GM20000 (cell line): Measurements from ENCODE around the gene PGBD1.

Experiments
- DNase-seq: peaks from one replicate; pipeline ENCODE4 v3.0.0; 2012; ENCODE audit warnings: low spot score
- TF ChIP-seq, protein P1 (sequence below): IDR thresholded peaks from 2 replicates; pipeline ENCODE4 v1.5.1; 2012; ENCODE audit warnings: mild to moderate bottlenecking, control low read depth; ENCODE audit errors: extremely low read depth, missing control alignments

Gene PGBD1, protein sequence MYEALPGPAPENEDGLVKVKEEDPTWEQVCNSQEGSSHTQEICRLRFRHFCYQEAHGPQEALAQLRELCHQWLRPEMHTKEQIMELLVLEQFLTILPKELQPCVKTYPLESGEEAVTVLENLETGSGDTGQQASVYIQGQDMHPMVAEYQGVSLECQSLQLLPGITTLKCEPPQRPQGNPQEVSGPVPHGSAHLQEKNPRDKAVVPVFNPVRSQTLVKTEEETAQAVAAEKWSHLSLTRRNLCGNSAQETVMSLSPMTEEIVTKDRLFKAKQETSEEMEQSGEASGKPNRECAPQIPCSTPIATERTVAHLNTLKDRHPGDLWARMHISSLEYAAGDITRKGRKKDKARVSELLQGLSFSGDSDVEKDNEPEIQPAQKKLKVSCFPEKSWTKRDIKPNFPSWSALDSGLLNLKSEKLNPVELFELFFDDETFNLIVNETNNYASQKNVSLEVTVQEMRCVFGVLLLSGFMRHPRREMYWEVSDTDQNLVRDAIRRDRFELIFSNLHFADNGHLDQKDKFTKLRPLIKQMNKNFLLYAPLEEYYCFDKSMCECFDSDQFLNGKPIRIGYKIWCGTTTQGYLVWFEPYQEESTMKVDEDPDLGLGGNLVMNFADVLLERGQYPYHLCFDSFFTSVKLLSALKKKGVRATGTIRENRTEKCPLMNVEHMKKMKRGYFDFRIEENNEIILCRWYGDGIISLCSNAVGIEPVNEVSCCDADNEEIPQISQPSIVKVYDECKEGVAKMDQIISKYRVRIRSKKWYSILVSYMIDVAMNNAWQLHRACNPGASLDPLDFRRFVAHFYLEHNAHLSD

DNA sequence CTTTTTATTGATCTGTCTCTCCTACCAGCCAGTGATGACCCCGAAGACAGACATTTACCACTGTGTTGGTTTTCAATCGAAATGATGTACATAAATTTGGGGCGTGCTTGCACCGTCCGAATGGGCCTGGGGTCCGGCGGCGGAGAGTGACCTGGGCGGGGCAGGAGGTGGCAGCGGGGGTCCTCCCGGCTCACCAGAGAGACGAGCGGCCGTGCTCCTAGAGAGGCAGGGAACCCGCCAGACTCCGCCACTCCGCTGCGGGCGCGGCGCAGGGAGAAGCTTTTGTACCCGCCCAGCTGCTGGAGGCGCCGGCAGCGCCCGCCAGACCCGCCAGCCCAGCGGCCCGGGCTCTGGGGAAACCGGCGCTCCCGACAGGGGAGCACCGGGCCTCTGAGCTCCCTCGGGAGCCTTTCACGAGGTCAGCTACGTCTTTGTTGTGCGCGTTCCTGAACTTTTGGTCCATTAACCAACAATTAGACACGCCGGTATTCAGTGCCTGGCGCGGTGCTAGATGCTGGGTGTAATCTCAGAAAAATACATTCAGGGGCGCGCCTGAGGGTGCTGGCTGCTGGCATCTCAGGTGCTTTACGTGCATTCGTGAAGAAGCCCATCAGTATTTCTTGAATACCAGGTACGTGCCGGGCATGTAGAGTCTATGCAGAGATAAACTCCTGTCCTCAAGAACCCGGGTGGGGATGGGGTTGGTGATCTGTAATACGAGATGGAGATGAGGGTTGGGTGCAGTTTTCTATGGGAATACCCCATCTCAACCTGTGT lies at the start of gene PGBD1:
PGBD1 (plus strand) TSS at position 285 of the 777 bp plus-strand sequence. CDS start 2,242 bp downstream, outside the sequence.
- TF ChIP-seq, protein P1, sequence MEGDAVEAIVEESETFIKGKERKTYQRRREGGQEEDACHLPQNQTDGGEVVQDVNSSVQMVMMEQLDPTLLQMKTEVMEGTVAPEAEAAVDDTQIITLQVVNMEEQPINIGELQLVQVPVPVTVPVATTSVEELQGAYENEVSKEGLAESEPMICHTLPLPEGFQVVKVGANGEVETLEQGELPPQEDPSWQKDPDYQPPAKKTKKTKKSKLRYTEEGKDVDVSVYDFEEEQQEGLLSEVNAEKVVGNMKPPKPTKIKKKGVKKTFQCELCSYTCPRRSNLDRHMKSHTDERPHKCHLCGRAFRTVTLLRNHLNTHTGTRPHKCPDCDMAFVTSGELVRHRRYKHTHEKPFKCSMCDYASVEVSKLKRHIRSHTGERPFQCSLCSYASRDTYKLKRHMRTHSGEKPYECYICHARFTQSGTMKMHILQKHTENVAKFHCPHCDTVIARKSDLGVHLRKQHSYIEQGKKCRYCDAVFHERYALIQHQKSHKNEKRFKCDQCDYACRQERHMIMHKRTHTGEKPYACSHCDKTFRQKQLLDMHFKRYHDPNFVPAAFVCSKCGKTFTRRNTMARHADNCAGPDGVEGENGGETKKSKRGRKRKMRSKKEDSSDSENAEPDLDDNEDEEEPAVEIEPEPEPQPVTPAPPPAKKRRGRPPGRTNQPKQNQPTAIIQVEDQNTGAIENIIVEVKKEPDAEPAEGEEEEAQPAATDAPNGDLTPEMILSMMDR: no peak
- peak; percentile 70 for DNase-seq

DNA sequence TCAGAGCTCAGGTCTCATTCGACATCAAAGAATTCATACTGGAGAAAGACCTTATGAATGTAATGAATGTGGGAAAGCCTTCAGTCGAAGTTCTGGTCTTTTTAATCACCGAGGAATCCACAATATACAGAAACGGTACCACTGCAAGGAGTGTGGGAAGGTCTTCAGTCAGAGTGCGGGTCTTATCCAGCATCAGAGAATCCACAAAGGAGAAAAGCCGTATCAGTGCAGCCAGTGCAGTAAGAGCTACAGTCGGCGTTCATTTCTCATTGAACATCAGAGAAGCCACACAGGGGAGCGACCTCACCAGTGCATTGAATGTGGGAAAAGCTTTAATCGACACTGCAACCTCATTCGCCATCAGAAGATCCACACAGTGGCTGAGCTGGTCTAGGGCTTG lies 48.6 kb upstream of the PGBD1 start:
- no peak for DNase-seq

DNA sequence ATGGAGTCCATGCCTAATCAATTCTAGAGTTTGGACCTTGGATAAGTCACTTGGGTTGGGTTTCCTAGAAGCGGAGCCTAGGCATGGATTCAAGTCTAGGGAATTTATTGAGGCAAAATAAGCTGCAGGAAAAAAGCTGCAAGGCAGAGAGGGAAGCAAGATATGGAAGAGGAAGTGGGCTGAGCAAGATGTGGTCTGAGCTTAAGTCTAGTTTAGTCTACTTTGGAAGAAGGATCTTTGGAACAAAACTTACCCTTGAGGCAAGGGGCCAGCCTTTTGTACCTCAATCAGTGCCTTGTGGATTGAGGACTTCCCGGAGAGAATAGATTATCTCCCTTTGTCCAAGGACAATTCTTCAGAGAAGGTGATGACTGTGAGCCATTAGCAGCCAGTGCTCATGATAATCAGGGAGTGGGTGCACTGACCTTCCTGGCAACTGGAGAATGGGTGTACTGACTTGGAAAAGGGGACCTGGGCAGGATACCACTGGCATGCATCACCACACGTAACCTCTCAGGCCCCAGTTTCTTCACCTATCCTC lies 45.4 kb upstream of the PGBD1 start:
- TF ChIP-seq, protein P1: no peak

More for the DNA sequence above, 48.6 kb upstream of the PGBD1 start:
- TF ChIP-seq, protein P1: no peak

DNA sequence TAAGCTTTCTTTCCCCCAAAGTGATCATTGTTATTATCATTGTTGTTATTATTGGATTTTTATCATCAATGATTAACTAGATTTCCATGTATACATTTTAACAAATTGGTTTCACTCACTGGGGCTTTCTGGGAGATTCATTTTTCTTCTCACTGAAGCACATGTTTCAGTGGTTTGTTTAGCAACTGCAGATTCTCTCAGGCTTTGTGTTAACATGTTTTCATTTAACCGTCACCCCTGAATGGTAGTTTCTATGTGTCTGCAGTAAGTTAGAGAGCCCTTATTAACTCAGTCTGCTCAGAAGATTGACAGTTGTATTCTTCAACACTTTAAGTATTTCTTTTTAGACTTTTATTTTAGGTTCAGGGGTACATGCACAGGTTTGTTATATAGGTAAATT lies 41.7 kb upstream of the PGBD1 start:
- peak; percentile 31 for DNase-seq
- TF ChIP-seq, protein P1: no peak

More for the DNA sequence above, 45.4 kb upstream of the PGBD1 start:
- DNase-seq: no peak

DNA sequence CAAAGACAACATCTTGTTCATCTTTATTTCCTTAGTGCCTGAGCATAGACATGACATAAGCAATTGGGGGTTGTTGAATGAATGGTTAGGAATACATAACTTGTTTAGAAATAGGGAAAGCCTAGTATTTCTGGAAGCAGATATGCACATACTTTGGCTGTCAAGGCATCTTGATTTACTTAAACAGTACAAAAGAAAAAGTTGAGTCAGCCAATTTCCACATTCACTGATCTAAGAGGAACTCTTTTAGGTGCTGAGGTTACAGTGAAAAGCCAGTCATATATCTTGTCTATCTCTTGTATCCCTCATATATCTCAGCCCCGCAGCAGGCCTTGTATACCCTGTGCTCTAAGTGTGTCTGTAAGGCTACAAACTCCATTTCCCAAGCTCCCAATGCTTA lies 40.9 kb upstream of the PGBD1 start:
- no peak for DNase-seq
- TF ChIP-seq, protein P1: no peak

DNA sequence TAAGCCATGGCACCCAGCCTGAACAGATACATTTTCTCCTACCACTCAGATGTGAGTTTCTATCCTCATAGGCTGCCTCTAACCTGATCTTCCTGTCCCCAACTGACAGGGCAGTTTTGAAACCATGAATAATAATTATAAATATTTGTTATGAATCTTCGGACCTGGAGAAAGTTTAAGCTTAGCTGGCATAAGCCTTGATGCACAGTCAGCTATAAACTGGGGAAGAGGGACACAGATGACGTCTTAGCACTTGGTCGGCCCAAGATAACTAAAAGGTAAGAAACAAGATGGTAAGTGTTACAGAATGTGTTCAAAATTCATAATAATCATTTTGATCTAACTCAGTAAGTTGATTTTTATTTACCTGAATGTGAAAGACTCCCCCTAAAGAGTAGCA lies 37.4 kb upstream of the PGBD1 start:
- TF ChIP-seq, protein P1: no peak
- no peak for DNase-seq
